ENCODE data around the gene DDX31. TPM values are rescaled to one million over a fixed set of nuclear protein-coding genes. Genes with fewer than 3 reads are reported as not detected.

Gene DDX31
- total RNA-seq, 1 donor from 2014 or later: 15.8 TPM

- H3K9me3 Mint-ChIP-seq (ENCODE audit: unreplicated experiment): no peaks in the 10 kb centered on the region
- H3K4me3 Mint-ChIP-seq (ENCODE audit: unreplicated experiment): no peak overlapping the region
- no peak for DNase-seq (ENCODE audit: low spot score)
- no peaks in the 10 kb centered on the region for H3K27me3 Mint-ChIP-seq (ENCODE audit: unreplicated experiment)
- H3K27ac Mint-ChIP-seq (ENCODE audit: unreplicated experiment): no peak overlapping the region
- TF ChIP-seq CTCF (IDR thresholded peaks at IDR 0.05; ENCODE audit: unreplicated experiment): no peak
- peaks cover 18% of the 10 kb centered on the region for H3K36me3 Mint-ChIP-seq (ENCODE audit: low read depth, unreplicated experiment)
- peaks cover 10% of the 10 kb centered on the region for H3K4me1 Mint-ChIP-seq (ENCODE audit: unreplicated experiment)
These were observed 8.2 kb upstream of the DDX31 start for GRCh38 chr9:132677976-132678375.

- Mint-ChIP-seq H3K4me3 (ENCODE audit: unreplicated experiment) (no peak overlapping the region), H3K36me3 (ENCODE audit: low read depth, unreplicated experiment) (peaks cover 13% of the 10 kb centered on the region), H3K27me3 (ENCODE audit: unreplicated experiment) (peaks cover 8% of the 10 kb centered on the region), H3K27ac (ENCODE audit: unreplicated experiment) (no peak overlapping the region), H3K4me1 (ENCODE audit: unreplicated experiment) (peaks cover 27% of the 10 kb centered on the region), H3K9me3 (ENCODE audit: unreplicated experiment) (no peaks in the 10 kb centered on the region)
- DNase-seq (ENCODE audit: low spot score): no peak
- no peak for TF ChIP-seq CTCF (IDR thresholded peaks at IDR 0.05; ENCODE audit: unreplicated experiment)
These were observed 4.7 kb upstream of the DDX31 start for GRCh38 chr9:132674485-132674884.

GRCh38 chr9:132673355-132673754 lies 3.6 kb upstream of the DDX31 start:
- peak; percentile 17 for DNase-seq (ENCODE audit: low spot score)
- Mint-ChIP-seq H3K9me3 (ENCODE audit: unreplicated experiment) (no peaks in the 10 kb centered on the region), H3K36me3 (ENCODE audit: low read depth, unreplicated experiment) (peaks cover 10% of the 10 kb centered on the region), H3K4me1 (ENCODE audit: unreplicated experiment) (peaks cover 27% of the 10 kb centered on the region), H3K27me3 (ENCODE audit: unreplicated experiment) (peaks cover 8% of the 10 kb centered on the region), H3K27ac (ENCODE audit: unreplicated experiment) (peak overlapping the region; percentile 15), H3K4me3 (ENCODE audit: unreplicated experiment) (peak overlapping the region; percentile 48)
- TF ChIP-seq CTCF (IDR thresholded peaks at IDR 0.05; ENCODE audit: unreplicated experiment): no peak

- H3K27ac Mint-ChIP-seq (ENCODE audit: unreplicated experiment): peak overlapping the region; percentile 45
These were observed 2.6 kb upstream of the DDX31 start for GRCh38 chr9:132672413-132672690.

More at GRCh38 chr9:132672413-132672690, 2.6 kb upstream of the DDX31 start:
- Mint-ChIP-seq H3K4me3 (ENCODE audit: unreplicated experiment) (peak overlapping the region; percentile 98), H3K36me3 (ENCODE audit: low read depth, unreplicated experiment) (peaks cover 5% of the 10 kb centered on the region), H3K9me3 (ENCODE audit: unreplicated experiment) (no peaks in the 10 kb centered on the region), H3K27me3 (ENCODE audit: unreplicated experiment) (peaks cover 8% of the 10 kb centered on the region), H3K4me1 (ENCODE audit: unreplicated experiment) (peaks cover 32% of the 10 kb centered on the region)
- no peak for TF ChIP-seq CTCF (IDR thresholded peaks at IDR 0.05; ENCODE audit: unreplicated experiment)
- no peak for DNase-seq (ENCODE audit: low spot score)

Measured in endothelial cell (in vitro differentiated cells).